ENCODE data around the gene SHISA2.

Gene SHISA2

DNA sequence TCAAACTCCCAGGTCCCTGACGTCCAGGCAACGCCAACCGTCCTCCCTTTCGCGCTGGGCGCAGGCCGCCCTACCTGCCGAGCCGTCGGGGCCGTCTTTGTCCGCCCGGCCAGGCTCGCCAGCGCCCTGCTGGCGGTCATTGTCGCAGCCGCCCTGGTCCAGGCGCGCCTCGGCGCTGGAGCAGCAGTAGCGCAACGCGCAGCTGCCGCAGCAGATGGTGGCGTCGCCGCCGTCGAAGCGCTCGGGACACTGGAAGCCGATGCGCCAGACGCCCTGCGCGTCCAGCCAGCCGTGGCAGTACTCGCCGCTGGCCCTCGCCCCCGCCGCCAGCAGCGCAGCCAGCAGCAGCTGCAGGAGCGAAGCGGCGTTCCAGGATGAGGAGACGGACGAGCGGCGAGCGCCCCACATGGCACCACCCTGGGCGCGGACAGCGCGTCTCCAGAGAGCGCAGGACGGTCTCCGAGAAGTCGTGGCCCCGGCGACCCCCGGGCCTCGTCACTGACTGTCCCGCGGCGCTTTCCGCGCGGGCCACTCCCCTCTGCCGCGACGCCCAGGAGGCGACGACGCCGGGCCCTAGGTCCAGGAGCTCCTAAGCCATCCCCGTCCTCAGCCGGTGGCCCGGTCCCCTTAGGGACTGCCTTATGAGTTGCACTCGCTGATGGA lies 1.1 kb downstream of the SHISA2 start:
- DNase-seq (ENCODE audit: low read depth in 1 of 2, low spot score in 1 of 2): no peak

DNA sequence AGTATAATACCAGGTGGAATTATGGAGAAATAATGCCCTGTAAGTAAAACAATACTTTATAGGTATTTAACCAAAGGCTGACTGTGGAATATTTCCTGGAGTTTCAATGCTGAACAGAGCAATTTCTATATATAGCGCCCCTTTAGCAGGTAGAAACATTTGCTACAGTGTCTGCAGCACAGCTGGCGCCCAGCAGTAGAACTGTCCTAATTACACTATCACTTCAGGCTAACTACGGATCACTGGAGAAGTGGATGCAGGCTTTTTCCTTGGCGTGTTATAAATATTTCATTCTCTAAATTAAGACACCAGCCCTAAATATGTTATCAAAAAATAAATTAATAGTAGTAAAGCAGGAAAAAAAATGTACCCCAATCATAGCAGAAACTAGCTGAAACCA lies 3.1 kb downstream of the SHISA2 start:
- DNase-seq (ENCODE audit: low read depth in 1 of 2, low spot score in 1 of 2): no peak

DNA sequence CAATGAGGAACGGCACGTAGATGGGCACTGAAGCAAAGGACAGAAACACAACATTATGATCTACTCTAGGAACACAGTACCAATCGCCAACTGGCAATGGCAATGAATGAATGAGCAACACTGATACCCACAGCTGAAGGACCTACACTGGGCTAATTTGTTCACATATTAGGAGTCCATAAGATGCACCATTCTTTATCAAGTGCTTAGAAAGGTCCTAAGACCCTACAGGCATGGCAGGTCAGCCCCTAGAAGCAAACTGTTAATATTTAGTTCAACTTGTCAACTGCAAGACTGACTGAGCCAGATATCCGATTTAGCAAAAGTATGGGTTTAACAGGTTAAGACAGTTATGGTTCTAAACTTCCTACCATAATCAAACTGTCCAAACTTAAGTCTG lies 4.8 kb downstream of the SHISA2 start:
- DNase-seq (ENCODE audit: low read depth in 1 of 2, low spot score in 1 of 2): no peak

DNA sequence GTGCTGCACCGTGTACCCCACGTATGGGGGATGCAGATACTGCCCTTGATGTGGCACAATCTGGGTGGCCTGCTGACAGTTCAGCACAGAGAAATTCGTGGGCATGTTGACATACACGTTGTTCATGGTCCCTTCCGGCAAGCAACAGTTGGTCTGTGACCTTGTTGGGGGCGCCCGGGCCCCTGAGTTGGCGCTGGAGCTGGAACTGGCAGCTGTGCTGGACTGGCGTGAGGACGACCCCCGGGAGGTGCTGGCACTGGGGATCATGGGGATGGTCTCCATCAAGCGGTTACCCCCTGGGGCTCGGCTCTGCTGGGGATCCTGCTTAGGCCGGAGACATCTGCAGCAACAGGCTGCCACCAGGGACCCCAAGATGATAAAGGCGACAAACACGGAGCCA lies 5.2 kb downstream of the SHISA2 start:
- no peak for DNase-seq (ENCODE audit: low read depth in 1 of 2, low spot score in 1 of 2)

- no peak for DNase-seq (ENCODE audit: low read depth in 1 of 2, low spot score in 1 of 2)
Measured at GRCh38 chr13:26045142-26045541, 6.7 kb downstream of the SHISA2 start.

DNA sequence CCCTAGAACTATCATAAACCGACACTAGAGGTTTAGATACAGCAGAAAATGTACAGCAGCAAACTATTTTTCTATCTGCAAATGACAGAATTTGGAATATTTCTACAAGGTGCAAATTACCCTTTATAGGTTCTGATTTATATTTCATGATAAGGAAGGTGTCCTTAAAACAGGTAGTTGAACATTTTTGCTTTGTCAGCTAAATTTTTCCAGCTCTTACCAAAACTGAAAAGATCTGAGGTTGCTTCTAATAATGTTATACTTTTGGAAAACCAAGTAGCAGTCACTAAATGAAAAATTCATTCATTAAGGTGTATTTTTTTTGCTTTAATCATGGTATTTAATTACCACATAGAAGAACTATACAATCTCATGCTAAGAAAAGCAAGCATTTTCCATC lies 9.0 kb downstream of the SHISA2 start:
- DNase-seq (ENCODE audit: low read depth in 1 of 2, low spot score in 1 of 2): no peak

GRCh38 chr13:26041444-26041843 lies 10.4 kb downstream of the SHISA2 start:
- no peak for DNase-seq (ENCODE audit: low read depth in 1 of 2, low spot score in 1 of 2)

GRCh38 chr13:26038931-26039475 lies 12.8 kb downstream of the SHISA2 start:
- DNase-seq (ENCODE audit: low read depth in 1 of 2, low spot score in 1 of 2): no peak

DNA sequence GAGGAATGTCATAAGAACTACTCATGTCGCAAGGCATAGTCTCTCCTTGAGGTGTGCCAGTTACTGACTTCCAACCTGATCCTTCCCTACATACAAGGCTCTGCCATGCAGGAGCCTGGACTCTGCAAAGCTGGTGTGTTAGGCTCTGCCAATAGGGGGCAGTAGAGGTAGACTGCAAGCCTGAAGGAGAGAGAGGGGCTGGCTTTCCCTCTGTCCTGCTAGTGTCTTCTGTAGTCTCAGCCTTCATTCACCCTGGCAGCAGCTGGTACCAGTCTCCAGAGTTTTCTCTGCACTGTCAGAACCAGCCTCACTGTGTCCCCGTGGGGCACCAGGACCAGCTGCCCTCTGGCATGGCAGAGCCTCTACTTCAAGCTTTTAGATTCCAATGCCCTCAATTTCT lies 14.5 kb downstream of the SHISA2 start:
- DNase-seq (ENCODE audit: low read depth in 1 of 2, low spot score in 1 of 2): no peak

DNA sequence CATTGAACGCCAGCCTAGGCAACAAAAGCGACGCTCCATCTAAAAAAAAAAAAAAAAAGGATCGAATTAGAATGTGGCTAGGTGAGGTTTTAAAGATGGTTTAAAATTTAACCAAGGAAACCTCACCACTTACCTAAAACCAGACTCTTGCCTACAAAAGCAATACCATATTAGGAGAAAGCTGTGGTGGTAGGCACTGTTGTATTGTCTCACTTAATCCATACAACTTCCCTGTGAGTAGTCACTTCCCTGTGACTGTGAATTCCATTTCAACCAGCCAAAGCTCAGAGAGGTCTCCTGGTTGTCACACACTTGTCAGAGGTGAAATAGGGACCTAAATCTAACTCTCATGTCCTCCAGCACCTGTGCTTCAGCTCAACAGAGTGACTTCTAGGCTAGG lies 15.4 kb downstream of the SHISA2 start:
- no peak for DNase-seq (ENCODE audit: low read depth in 1 of 2, low spot score in 1 of 2)

GRCh38 chr13:26034018-26034417 lies 17.8 kb downstream of the SHISA2 start:
- DNase-seq (ENCODE audit: low read depth in 1 of 2, low spot score in 1 of 2): no peak

- no peak for DNase-seq (ENCODE audit: low read depth in 1 of 2, low spot score in 1 of 2)
Measured at GRCh38 chr13:26030331-26030730, 21.5 kb downstream of the SHISA2 start.

DNA sequence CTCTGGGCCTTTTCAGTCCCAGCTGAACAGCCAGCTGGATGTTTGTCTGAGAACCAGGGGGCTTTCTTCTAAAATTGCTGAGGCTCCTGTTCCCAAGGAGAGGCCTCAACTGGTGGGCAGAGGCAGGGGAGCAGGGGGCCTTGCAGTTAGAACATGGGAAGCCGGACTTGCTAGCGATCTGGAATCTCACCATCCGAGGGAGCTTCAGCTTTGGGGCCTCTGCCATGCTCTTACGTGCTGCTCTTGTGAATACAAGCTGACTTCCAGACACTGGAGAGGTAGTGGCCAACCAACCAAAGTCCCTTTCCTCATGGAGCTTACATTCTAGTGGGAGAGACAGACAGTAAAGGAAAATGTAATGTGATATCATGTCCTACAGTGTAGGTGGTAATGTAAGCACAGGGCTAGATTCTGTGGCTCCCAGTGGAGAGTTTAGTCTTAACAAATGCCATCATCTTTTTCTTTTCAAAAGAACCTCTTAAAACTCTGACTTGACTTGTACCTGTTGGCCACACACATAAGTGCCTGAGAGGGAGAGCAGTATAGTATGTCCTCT lies 22.2 kb downstream of the SHISA2 start:
- no peak for DNase-seq (ENCODE audit: low read depth in 1 of 2, low spot score in 1 of 2)

- no peak for DNase-seq (ENCODE audit: low read depth in 1 of 2, low spot score in 1 of 2)
Measured at GRCh38 chr13:26026211-26026610, 25.6 kb downstream of the SHISA2 start.

GRCh38 chr13:26025771-26026170 lies 26.0 kb downstream of the SHISA2 start:
- no peak for DNase-seq (ENCODE audit: low read depth in 1 of 2, low spot score in 1 of 2)

DNA sequence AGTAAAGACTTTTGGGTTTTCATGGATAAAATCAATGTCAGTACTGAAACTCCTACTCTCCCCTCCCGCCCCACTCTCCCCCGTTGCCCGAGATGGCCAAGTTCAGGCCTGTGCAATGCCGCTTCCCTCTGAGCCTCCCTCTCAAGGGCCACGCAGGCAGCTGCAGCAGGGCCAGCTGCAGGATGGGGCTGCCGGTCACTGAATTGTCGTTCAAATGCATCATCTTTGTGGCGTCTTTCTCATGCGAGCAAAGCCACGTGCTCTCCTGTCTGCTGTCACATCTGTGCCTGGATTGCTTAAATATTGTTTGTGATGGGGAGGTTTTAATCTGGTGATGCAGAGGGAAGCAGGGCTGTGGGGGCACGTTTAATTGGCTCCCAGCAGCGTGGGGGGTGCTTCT lies 26.6 kb downstream of the SHISA2 start:
- no peak for DNase-seq (ENCODE audit: low read depth in 1 of 2, low spot score in 1 of 2)

DNA sequence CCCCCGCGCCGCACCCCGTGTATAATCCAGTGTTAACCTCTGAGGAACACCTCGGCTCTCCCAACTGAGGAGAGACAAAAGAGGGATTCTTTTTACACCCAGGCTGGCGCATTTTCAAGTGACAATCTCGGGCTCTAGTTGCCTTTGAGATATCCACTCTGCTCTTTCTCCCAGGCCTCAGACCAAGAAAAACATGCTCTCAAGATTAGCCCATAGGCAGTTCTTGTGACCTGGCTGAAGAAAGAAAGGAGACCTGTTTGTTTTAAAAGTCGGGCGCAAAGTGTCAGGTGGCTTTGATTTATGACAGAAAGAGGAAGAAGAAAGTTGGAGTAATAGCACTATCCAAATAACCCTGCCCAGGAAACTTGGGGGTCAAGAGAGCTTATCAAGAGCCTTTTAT lies 27.3 kb downstream of the SHISA2 start:
- no peak for DNase-seq (ENCODE audit: low read depth in 1 of 2, low spot score in 1 of 2)

GRCh38 chr13:26022538-26023292 lies 29.1 kb downstream of the SHISA2 start:
- no peak for DNase-seq (ENCODE audit: low read depth in 1 of 2, low spot score in 1 of 2)

DNA sequence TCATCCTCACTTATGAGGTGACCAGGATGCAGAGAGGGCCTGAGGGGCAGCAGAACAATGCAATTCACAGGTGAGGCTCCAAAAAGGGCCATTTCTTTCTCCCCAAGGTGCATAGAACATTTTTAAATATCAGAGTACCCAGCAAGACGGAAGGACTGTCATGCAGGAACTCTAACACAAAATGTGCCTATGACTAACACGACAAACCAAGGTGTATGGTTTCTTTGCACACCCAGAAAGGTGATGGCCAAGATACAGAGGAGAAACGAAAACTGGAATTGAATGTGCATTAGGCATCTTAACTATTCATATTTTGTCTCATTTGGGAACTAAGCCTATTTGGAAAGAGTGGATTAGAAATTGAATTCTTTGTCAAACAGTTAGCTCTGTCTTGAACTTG lies 29.9 kb downstream of the SHISA2 start:
- DNase-seq (ENCODE audit: low read depth in 1 of 2, low spot score in 1 of 2): no peak

DNA sequence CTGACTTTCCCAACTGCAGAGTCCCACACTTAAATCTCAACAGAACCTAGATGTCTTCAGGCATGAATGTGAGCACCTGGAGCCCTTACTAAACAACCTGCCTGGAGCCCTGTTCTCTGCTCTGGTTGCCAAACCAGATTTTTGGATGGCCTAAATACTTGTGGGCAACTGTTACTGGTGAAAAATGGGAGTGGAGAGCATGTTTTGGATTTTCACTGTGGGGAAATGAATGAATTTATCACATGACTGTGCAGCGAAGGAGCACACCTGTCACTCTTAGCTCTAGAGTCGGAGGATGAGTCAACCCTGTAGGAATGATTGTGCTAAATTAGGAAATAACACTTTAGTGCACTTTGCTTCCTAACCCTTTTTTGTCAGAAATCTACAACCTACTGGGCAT lies 30.3 kb downstream of the SHISA2 start:
- no peak for DNase-seq (ENCODE audit: low read depth in 1 of 2, low spot score in 1 of 2)

GRCh38 chr13:26020891-26021290 lies 30.9 kb downstream of the SHISA2 start:
- no peak for DNase-seq (ENCODE audit: low read depth in 1 of 2, low spot score in 1 of 2)
